22Rv1 (cell line): Measurements from ENCODE around the gene ARAP1.

Experiments used
- CTCF ChIP-seq: fragments of 450-650 bp; IDR thresholded peaks from 2 replicates; pipeline ENCODE4 v1.5.1; 2017; ENCODE audit warnings: mild to moderate bottlenecking
- ZFX ChIP-seq: fragments of 450-650 bp; IDR thresholded peaks from 2 replicates; pipeline ENCODE4 v1.6.1; 2017; ENCODE audit warnings: antibody characterized with exemption, borderline replicate concordance

GRCh38 chr11:72773291-72773690 lies 21.1 kb upstream of the ARAP1 start:
- TF ChIP-seq CTCF (no peak), ZFX (no peak)
